ENCODE measurements around the gene TNFAIP8. TPM values are rescaled to one million over a fixed set of nuclear protein-coding genes. Genes with fewer than 3 reads are reported as not detected.

Gene TNFAIP8
- polyA plus RNA-seq, 1 experiment: 11.3 TPM

DNA sequence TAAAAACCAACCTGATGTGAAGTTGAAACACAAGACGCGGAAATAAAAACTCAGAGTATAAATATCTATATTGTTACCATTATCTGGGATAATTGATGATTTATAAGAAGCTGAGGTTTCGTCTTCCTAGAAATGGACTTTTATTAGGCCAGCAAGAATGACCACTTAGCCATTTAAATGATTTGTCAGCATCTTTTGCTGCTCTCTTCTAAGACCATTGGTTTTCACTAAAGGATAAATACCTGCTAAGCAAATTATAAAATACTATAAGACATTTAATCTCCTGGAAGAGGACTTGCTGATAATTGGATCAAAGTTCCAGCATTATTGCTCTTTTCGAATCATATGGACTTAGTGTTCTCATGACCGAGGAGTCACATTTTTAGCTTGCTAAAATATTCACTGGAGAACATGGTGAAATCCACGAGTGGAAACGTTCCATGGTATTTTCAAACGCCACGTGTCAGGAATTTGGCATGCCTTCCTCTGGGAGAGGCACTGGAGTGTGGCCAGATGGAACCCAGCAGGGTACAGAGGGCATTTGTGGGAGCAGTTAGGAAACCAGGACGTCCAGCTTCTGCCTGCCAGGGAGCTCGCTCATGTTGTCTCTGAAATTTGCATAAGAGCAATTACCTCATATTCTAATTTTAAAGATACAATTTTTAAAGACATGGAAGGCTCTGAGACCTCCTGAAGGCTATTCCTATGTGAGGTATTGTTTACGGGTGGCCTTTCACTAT is 43.1 kb downstream of the TNFAIP8 start:
- TF ChIP-seq, protein P1, sequence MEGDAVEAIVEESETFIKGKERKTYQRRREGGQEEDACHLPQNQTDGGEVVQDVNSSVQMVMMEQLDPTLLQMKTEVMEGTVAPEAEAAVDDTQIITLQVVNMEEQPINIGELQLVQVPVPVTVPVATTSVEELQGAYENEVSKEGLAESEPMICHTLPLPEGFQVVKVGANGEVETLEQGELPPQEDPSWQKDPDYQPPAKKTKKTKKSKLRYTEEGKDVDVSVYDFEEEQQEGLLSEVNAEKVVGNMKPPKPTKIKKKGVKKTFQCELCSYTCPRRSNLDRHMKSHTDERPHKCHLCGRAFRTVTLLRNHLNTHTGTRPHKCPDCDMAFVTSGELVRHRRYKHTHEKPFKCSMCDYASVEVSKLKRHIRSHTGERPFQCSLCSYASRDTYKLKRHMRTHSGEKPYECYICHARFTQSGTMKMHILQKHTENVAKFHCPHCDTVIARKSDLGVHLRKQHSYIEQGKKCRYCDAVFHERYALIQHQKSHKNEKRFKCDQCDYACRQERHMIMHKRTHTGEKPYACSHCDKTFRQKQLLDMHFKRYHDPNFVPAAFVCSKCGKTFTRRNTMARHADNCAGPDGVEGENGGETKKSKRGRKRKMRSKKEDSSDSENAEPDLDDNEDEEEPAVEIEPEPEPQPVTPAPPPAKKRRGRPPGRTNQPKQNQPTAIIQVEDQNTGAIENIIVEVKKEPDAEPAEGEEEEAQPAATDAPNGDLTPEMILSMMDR (IDR thresholded peaks at IDR 0.05; ENCODE audit: insufficient read depth, low read depth, low read length): no peak
- Histone ChIP-seq H3K36me3 (ENCODE audit: control insufficient read depth, insufficient read depth, low read length) (no peaks in the 10 kb centered on the region), H3K27me3 (ENCODE audit: control insufficient read depth, insufficient read depth, low read length) (no peaks in the 10 kb centered on the region), H3K4me3 (ENCODE audit: low read depth, low read length) (no peak overlapping the region)
- CTCF ChIA-PET: interaction anchor here (1.3 kb wide), 2 partner anchors 13 to 411 kb away, joined by 3 to 4 read pairs; partner anchors contain the start of gene DTWD2
- no peak for DNase-seq (ENCODE audit: low read depth)
- POLR2A ChIA-PET: no interaction called here

DNA sequence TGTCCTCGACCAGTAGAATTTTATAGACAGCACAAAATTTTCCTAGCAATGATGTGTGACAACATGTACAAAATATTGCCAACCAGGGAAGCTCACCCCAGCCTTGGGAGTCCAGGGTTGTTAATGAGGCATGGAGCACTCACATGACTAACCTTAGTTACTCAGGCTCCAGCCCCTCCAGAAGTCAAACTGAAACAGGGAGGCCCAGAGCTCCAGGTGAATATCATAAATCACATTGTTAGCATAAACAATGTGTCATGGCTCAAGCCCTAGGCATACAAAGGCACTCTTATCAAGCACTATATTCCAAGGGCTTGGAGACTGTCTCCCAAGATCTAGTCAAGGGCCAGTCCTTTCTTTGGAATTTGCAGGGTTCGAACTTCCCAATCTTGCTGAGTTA is 44.4 kb downstream of the TNFAIP8 start:
- Histone ChIP-seq H3K4me3 (ENCODE audit: low read depth, low read length) (no peak overlapping the region), H3K27me3 (ENCODE audit: control insufficient read depth, insufficient read depth, low read length) (no peaks in the 10 kb centered on the region), H3K36me3 (ENCODE audit: control insufficient read depth, insufficient read depth, low read length) (no peaks in the 10 kb centered on the region)
- TF ChIP-seq, protein P1 (IDR thresholded peaks at IDR 0.05; ENCODE audit: insufficient read depth, low read depth, low read length): no peak
- ChIA-PET CTCF (interaction anchor here (3.0 kb wide), 1 partner anchor 12 kb away, joined by 22 read pairs; no protein-coding TSS in a partner anchor), POLR2A (no interaction called here)
- DNase-seq (ENCODE audit: low read depth): no peak

- Histone ChIP-seq H3K36me3 (ENCODE audit: control insufficient read depth, insufficient read depth, low read length) (no peaks in the 10 kb centered on the region), H3K4me3 (ENCODE audit: low read depth, low read length) (no peak overlapping the region), H3K27me3 (ENCODE audit: control insufficient read depth, insufficient read depth, low read length) (no peaks in the 10 kb centered on the region; the same call in 1 of the 2 replicates)
- ChIA-PET POLR2A (no interaction called here), CTCF (interaction anchor here (1.2 to 3.0 kb wide), 3 partner anchors 10 to 414 kb away, joined by 5 to 22 read pairs (median 5); partner anchors contain the start of gene DTWD2)
- TF ChIP-seq, protein P1 (IDR thresholded peaks at IDR 0.05; ENCODE audit: insufficient read depth, low read depth, low read length): no peak
- no peak for DNase-seq (ENCODE audit: low read depth)
These were observed 46.3 kb downstream of the TNFAIP8 start for GRCh38 chr5:119402081-119402480.

- TF ChIP-seq, protein P1 (IDR thresholded peaks at IDR 0.05; ENCODE audit: insufficient read depth, low read depth, low read length): no peak
- Histone ChIP-seq H3K36me3 (ENCODE audit: control insufficient read depth, insufficient read depth, low read length) (no peaks in the 10 kb centered on the region), H3K4me3 (ENCODE audit: low read depth, low read length) (no peak overlapping the region), H3K27me3 (ENCODE audit: control insufficient read depth, insufficient read depth, low read length) (no peaks in the 10 kb centered on the region; the same call in 1 of the 2 replicates)
- ChIA-PET POLR2A (no interaction called here), CTCF (interaction anchor here (1.6 to 3.0 kb wide), 2 partner anchors 9 to 415 kb away, joined by 5 to 22 read pairs; no protein-coding TSS in a partner anchor)
- DNase-seq (ENCODE audit: low read depth): no peak
These were observed 46.7 kb downstream of the TNFAIP8 start for GRCh38 chr5:119402555-119402954.

DNA sequence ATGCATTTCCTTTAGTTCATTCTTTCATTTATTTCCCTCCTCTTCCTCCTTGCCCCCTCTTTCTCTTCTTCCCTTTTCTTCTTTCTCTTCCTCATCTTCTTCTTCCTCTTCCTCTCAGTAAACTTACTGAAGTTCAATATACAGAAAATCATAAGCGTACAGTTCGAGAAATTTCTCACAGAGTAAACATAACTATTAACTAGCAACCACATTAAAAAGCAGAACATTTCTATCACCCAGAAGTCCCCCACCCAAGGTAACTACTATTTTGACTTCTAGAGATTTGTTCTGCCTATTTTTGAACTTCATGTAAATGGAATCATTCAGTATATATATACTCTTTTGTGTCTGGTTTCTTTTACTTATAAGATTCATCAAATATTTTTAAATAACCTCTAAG is 48.2 kb downstream of the TNFAIP8 start:
- TF ChIP-seq, protein P1 (IDR thresholded peaks at IDR 0.05; ENCODE audit: insufficient read depth, low read depth, low read length): no peak
- ChIA-PET CTCF (no interaction called here), POLR2A (no interaction called here)
- DNase-seq (ENCODE audit: low read depth): no peak
- Histone ChIP-seq H3K4me3 (ENCODE audit: low read depth, low read length) (no peak overlapping the region), H3K36me3 (ENCODE audit: control insufficient read depth, insufficient read depth, low read length) (no peaks in the 10 kb centered on the region), H3K27me3 (ENCODE audit: control insufficient read depth, insufficient read depth, low read length) (no peaks in the 10 kb centered on the region; the same call in 1 of the 2 replicates)
